HEK293T (cell line): ENCODE results near the gene RRP9.

ENCODE experiments used
- CTCF ChIA-PET: fragments of 350-600 bp; formaldehyde crosslinking; extraction: SDS; loops from one replicate; lab custom pipeline; 2021; ENCODE audit warnings: antibody characterized with exemption, inconsistent platforms; lab: Yijun Ruan, JAX
- POLR2A ChIA-PET: fragments of 350-600 bp; formaldehyde crosslinking; extraction: SDS; loops from one replicate; lab custom pipeline; 2020; ENCODE audit warnings: antibody characterized with exemption, inconsistent platforms; lab: Yijun Ruan, JAX
- DNase-seq: peaks from one replicate; pipeline ENCODE4 v3.0.0; 2012; ENCODE audit warnings: mixed read lengths; ENCODE audit errors: extremely low spot score
- ARNT ChIP-seq: fragments of 450-650 bp; IDR thresholded peaks from 2 replicates; pipeline ENCODE4 v1.6.1; 2017; ENCODE audit warnings: mild to moderate bottlenecking
- BHLHE40 ChIP-seq: fragments of 450-650 bp; IDR thresholded peaks from 2 replicates; pipeline ENCODE4 v1.6.1; 2016; ENCODE audit warnings: mild to moderate bottlenecking, moderate library complexity, borderline replicate concordance
- CTBP1 ChIP-seq: fragments of 450-650 bp; IDR thresholded peaks from 2 replicates; pipeline ENCODE4 v1.6.1; 2016; ENCODE audit warnings: borderline replicate concordance
- ELF4 ChIP-seq: fragments of 450-650 bp; IDR thresholded peaks from 2 replicates; pipeline ENCODE4 v1.6.1; 2017; ENCODE audit warnings: antibody characterized with exemption
- FOXA1 ChIP-seq: fragments of 450-650 bp; IDR thresholded peaks from 2 replicates; pipeline ENCODE4 v1.6.1; 2016; ENCODE audit warnings: mild to moderate bottlenecking
- FOXK2 ChIP-seq: fragments of 450-650 bp; IDR thresholded peaks from 2 replicates; pipeline ENCODE4 v1.6.1; 2016; ENCODE audit warnings: mild to moderate bottlenecking
- FOXM1 ChIP-seq: fragments of 450-650 bp; IDR thresholded peaks from 2 replicates; pipeline ENCODE4 v1.6.1; 2017; ENCODE audit warnings: mild to moderate bottlenecking, borderline replicate concordance
- HDGF ChIP-seq: fragments of 450-650 bp; IDR thresholded peaks from 2 replicates; pipeline ENCODE4 v1.6.1; 2017; ENCODE audit warnings: antibody characterized with exemption, borderline replicate concordance
- L3MBTL2 ChIP-seq: fragments of 450-650 bp; conservative IDR thresholded peaks from 2 replicates; pipeline ENCODE4 v1.6.1; 2016; ENCODE audit warnings: mild to moderate bottlenecking
- LEF1 ChIP-seq: fragments of 450-650 bp; IDR thresholded peaks from 2 replicates; pipeline ENCODE4 v1.6.1; 2017; ENCODE audit warnings: mild to moderate bottlenecking, borderline replicate concordance
- NFRKB ChIP-seq: fragments of 450-650 bp; IDR thresholded peaks from 2 replicates; pipeline ENCODE4 v1.6.1; 2016; ENCODE audit warnings: mild to moderate bottlenecking, moderate library complexity
- SP1 ChIP-seq: fragments of 450-650 bp; IDR thresholded peaks from 2 replicates; pipeline ENCODE4 v1.6.1; 2017
- SUZ12 ChIP-seq: fragments of 450-650 bp; IDR thresholded peaks from 2 replicates; pipeline ENCODE4 v1.6.1; 2016; ENCODE audit warnings: mild to moderate bottlenecking
- TARDBP ChIP-seq: fragments of 450-650 bp; IDR thresholded peaks from 2 replicates; pipeline ENCODE4 v1.6.1; 2016
- ZNF384 ChIP-seq: fragments of 450-650 bp; IDR thresholded peaks from 2 replicates; pipeline ENCODE4 v1.6.1; 2016
- TF ChIP-seq, protein P1 (sequence below): fragments of 450-650 bp; IDR thresholded peaks from 2 replicates; pipeline ENCODE4 v1.6.1; 2016

RRP9 gene

GRCh38 chr3:51962854-51963530, 21.3 kb upstream of the RRP9 start:
- ChIA-PET CTCF (interaction anchor here (1.5 kb wide), 1 partner anchor 11 kb away, joined by 5 read pairs; the partner anchor contains the start of gene ABHD14B), POLR2A (interaction anchor here (0.8 to 4.9 kb wide), 6 partner anchors 8 to 21 kb away, joined by 3 to 23 read pairs (median 4); partner anchors contain the start of genes ABHD14A, ABHD14B, ACY1 and PARP3)
- DNase-seq = no peak
- TF ChIP-seq FOXA1 (no peak), TARDBP (no peak), LEF1 (no peak), ZNF384 (no peak), CTBP1 (no peak), BHLHE40 (no peak), SUZ12 (no peak), FOXK2 (no peak), ELF4 (no peak), NFRKB (no peak), ARNT (no peak)
- TF ChIP-seq, protein P1, sequence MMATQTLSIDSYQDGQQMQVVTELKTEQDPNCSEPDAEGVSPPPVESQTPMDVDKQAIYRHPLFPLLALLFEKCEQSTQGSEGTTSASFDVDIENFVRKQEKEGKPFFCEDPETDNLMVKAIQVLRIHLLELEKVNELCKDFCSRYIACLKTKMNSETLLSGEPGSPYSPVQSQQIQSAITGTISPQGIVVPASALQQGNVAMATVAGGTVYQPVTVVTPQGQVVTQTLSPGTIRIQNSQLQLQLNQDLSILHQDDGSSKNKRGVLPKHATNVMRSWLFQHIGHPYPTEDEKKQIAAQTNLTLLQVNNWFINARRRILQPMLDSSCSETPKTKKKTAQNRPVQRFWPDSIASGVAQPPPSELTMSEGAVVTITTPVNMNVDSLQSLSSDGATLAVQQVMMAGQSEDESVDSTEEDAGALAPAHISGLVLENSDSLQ = no peak

DNA sequence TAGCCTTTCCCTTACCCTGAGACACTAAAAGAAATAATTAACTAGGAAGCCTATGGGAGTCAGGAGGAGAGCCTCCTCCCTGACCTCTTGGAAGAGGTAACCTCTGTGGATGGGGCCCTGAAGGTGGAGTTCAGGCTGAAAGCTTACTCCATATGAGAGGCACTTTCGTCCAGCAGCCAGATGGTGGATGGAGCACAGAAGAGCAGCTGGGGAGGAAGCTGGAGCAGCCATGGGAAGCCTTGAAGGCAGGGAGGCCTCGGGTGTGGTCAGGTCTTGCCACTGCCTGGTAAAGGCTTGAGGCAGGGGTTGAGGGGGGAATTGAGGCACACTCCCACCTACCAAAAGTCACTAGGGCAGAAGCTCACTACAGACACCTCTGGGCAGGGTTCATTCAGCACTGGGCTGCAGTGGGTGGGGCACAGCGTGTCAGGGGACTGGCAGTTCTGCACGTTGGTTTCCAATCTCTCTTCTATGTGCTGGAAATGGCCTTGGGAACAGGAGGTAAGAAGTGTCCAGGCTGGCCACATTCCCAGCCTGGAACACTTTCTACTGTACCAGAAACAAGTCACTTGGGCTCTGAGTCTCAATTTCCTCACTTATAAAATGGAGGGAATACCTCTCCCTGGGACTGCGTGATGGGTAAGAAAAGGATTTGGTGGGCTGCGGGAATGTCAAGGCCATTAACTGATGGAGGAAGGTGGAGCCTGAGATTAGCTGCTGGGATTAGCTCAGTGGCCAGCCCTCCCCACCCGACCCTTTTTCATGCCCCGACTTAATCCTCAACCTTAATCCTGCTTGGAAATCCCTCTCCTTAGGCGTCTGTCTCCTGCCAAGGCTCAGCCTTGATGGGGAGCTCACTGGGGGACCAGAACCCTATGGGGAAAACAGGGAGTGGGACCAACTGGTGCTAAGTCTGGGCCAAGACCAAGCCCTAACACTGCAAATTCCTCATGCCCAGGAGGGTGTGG, 20.2 kb upstream of the RRP9 start:
- no peak for DNase-seq
- TF ChIP-seq SUZ12 = no peak
- TF ChIP-seq, protein P1 = no peak
- no peak for TF ChIP-seq SP1
- no peak for TF ChIP-seq L3MBTL2
- no peak for TF ChIP-seq FOXK2
- no peak for TF ChIP-seq NFRKB
- TF ChIP-seq BHLHE40 = no peak
- no peak for TF ChIP-seq CTBP1
- no peak for TF ChIP-seq FOXM1
- TF ChIP-seq HDGF = no peak
- TF ChIP-seq FOXA1 = no peak
- TF ChIP-seq TARDBP = no peak
- no peak for TF ChIP-seq ARNT
- TF ChIP-seq ELF4 = no peak
- TF ChIP-seq LEF1 = no peak
- no peak for TF ChIP-seq ZNF384
- CTCF ChIA-PET = interaction anchor here (0.6 to 1.5 kb wide), 3 partner anchors 12 to 21 kb away, joined by 3 to 5 read pairs (median 4); partner anchors contain the start of genes ABHD14B, ACY1, PARP3 and RRP9
- POLR2A ChIA-PET = interaction anchor here (1.0 to 4.9 kb wide), 3 partner anchors 9 to 20 kb away, joined by 4 to 23 read pairs (median 20); partner anchors contain the start of genes ABHD14A, ABHD14B, PARP3 and RRP9

DNA sequence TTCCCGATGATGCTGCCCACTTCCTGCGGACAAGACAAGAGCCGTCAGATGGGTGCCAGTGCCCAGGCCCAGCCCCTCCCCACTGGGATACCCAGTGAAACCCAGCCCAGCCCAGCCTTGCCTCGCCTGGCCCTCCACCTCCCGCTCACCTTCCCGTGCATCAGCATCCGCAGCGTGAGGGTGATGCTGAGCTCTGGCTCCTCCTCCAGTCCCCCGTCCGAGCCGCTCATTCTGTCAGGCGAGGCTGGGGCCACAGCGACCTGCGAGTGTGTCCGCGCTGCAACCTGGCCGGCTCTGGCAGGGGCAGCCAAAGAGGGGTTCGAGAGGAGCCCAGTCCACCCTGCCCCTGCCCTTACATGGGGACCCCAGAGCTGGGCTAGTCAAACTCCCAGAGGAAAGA, 19.3 kb upstream of the RRP9 start:
- CTCF ChIA-PET = interaction anchor here (1.3 kb wide), 1 partner anchor 19 kb away, joined by 4 read pairs; the partner anchor contains the start of genes PARP3 and RRP9
- DNase-seq = no peak
- POLR2A ChIA-PET = interaction anchor here (3.4 to 4.9 kb wide), 2 partner anchors 13 to 19 kb away, joined by 20 to 23 read pairs; partner anchors contain the start of genes ABHD14A, ABHD14B, PARP3 and RRP9
- TF ChIP-seq SUZ12 (no peak), ELF4 (no peak), CTBP1 (no peak), FOXA1 (no peak), BHLHE40 (no peak), FOXK2 (no peak)
- TF ChIP-seq, protein P1 = no peak

DNA sequence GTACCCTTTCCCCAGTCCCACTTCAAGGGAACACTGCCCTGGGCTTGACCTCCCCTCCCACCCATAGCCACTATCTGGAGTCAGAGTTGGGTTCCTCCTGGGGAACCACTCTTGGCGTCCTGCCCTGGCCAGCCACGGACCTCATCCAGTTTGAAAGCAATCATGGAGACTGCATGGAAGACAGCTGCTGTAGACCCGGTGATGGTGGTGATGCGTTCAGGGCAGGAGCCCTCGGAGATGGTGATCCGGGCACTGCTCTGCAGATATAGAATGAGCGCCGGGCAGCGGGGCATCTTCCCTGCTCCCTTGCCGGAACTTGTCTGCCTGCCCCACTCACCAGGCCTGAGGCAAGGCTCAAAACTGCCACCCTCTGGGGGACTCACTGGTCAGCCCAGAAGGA, 18.7 kb upstream of the RRP9 start:
- ChIA-PET POLR2A (interaction anchor here (3.4 to 4.9 kb wide), 2 partner anchors 14 to 18 kb away, joined by 20 to 23 read pairs; partner anchors contain the start of genes ABHD14A, ABHD14B, PARP3 and RRP9), CTCF (interaction anchor here (1.3 kb wide), 1 partner anchor 18 kb away, joined by 4 read pairs; the partner anchor contains the start of genes PARP3 and RRP9)
- TF ChIP-seq FOXM1 (no peak), BHLHE40 (no peak), SUZ12 (no peak), ARNT (no peak), ZNF384 (no peak), FOXA1 (no peak)
- TF ChIP-seq, protein P1 = no peak
- DNase-seq = no peak

DNA sequence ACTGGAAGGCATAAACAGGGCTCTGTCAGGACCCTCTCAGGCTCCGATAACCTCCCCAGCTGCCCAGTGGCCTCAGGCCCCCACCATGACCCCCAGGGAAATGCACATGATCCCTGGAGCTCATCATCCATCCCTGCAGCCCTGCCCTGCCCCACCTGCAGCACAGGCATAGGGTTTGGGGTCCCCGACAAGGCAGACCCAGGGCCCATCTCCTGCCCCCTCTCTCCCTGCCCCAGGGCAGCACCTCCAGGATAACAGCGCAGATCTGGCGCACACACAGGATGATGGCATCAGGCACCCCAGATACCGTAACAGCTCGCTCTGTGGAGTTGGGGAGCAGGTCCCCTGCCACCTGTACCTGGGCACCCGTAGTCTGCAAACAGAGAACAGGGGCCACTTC, 17.9 kb upstream of the RRP9 start:
- DNase-seq = no peak
- POLR2A ChIA-PET = no interaction called here
- TF ChIP-seq ELF4 (no peak), ZNF384 (no peak), LEF1 (no peak), CTBP1 (no peak), HDGF (no peak), SP1 (no peak), FOXA1 (no peak), L3MBTL2 (no peak), FOXM1 (no peak), FOXK2 (no peak), SUZ12 (no peak), BHLHE40 (no peak), NFRKB (no peak), ARNT (no peak), TARDBP (no peak)
- TF ChIP-seq, protein P1 = no peak
- CTCF ChIA-PET = no interaction called here
